NAMALWA (cell line): Measurements from ENCODE around the gene RANBP3L.
"Not testable (repeated sequence)": the region's sequence is repeated elsewhere in the genome, so short reads cannot be mapped to it uniquely, and the experiment has no call there.

Experiments used
- DNase-seq: peaks from one replicate; pipeline ENCODE4 v3.0.0-alpha.2; 2015; ENCODE audit warnings: low spot score

RANBP3L gene

GRCh38 chr5:36206913-36207312, 94.8 kb downstream of the RANBP3L start:
- no peak for DNase-seq

DNA sequence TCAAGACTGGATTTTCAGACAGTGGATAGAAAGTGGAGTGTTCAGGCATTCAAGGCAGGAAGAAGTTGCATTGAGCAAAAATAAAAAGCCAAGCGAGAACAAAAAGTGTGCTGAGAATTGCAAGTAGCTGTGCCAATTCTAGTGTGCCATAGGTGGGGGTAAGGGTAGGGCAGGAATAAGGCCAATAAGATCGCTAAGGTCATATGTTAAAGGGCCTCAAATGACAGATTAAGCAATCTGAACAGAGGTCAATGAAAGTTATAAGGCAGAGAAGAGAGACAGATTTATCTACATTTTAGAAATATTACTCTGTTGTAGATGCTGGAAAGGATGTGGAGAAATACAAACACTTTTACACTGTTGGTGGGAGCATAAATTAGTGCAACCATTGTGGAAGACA, 96.4 kb downstream of the RANBP3L start:
- DNase-seq = no peak

DNA sequence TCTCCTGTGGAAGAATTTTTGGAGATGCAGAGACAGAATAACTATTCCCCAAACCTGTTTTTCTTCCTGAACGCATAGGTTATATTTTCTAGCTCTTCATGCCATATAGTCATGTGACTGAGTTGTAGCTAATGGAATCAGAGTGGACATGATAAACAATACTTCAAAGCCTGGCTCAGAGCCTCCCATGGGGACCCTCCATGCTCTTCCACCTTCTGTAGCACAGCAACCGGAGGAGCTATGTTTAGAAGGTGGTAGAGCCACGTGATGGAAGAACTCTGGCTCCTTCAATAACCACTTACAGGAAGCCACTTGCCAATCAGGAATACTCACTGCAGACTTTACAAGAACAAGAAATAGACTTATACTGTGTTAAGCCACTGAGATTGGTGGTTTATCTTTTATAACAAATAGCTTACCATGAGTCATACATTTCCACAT, 99.2 kb downstream of the RANBP3L start:
- no peak for DNase-seq

DNA sequence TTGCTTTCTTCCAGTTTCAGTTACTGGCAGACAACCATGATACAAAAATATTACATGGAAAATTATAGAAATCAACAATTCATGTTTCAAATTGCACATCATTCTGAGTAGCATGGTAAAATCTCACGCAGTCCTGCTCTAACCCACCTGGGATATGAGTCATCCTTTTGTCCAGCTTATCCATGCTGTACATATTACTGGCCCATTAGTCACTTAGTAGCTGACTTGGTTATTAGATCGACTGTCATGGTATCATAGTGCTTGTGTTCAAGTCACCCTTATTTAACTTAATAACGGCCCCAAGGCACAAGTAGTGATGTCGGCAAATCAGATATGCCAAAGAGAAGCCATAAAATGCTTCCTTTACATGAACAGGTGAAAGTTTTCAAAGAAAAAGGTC, 101.2 kb downstream of the RANBP3L start:
- no peak for DNase-seq

DNA sequence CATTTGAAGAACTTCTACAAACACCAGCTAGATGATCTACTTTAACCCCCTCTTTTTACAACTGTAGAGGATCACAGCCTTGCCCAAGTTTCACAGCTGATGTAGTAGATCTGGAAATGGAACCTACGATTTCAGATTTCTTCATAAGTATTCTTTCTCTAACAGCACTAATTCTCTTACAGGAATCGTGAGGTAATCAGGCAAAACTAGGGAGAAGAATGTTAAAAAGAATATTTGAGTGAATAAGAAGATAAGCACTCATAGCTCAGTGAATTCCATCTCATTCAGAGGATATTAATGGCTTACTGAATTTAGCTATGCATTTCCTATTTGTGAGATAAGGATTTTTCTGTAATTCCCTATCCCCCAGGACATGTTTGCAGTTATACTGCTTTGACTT, 102.1 kb downstream of the RANBP3L start:
- DNase-seq = no peak

- not testable (repeated sequence) for DNase-seq
These were observed 102.9 kb downstream of the RANBP3L start for GRCh38 chr5:36198783-36199182.
